OCI-LY7 (cell line): ENCODE data around the gene GTF2H1. TPM values are rescaled to one million over a fixed set of nuclear protein-coding genes. Genes with fewer than 3 reads are reported as not detected.

Experiments
- BruUV-seq: library from RNA; stranded (reverse); fragments of 400-500 nt; replicated peaks from 2 replicates; lab custom pipeline; 2021; lab: Mats Ljungman, UMichigan
- CTCF ChIA-PET: fragments of 300-600 bp; sonication (Branson Sonifier 250); formaldehyde crosslinking; loops from one replicate; lab custom pipeline; 2022; ENCODE audit warnings: antibody characterized with exemption; ENCODE audit not compliant: unreplicated experiment; lab: Charles Lee
- POLR2A ChIA-PET: fragments of 300-600 bp; sonication (Branson Sonifier 250); formaldehyde crosslinking; loops from one replicate; lab custom pipeline; 2022; ENCODE audit warnings: antibody characterized with exemption; lab: Charles Lee
- DNase-seq: peaks from one replicate; pipeline ENCODE4 v3.0.0-alpha.2; 2015; ENCODE audit warnings: low spot score
- H2AFZ ChIP-seq: fragments of 200-600 bp; sonication (generic), shearing (Covaris generic); 2 replicates; pipeline ENCODE4 v1.6.1; 2014; ENCODE audit warnings: mild to moderate bottlenecking, antibody characterized with exemption, low read length, moderate library complexity
- H3K27ac ChIP-seq: fragments of 200-600 bp; sonication (generic); 2 replicates; pipeline ENCODE4 v1.5.1; 2014; ENCODE audit warnings: mixed run types, low read depth, mild to moderate bottlenecking, moderate library complexity, low read length, inconsistent platforms; ENCODE audit not compliant: poor library complexity, severe bottlenecking
- H3K36me3 ChIP-seq: fragments of 200-600 bp; sonication (generic); 2 replicates; pipeline ENCODE4 v1.6.1; 2014; ENCODE audit warnings: mild to moderate bottlenecking, antibody characterized with exemption, low read length, moderate library complexity, mixed read lengths; ENCODE audit not compliant: insufficient read depth
- H3K4me1 ChIP-seq: fragments of 200-600 bp; sonication (generic); 2 replicates; pipeline ENCODE4 v1.5.1; 2014; ENCODE audit warnings: mild to moderate bottlenecking, low read length; ENCODE audit not compliant: insufficient read depth, poor library complexity, severe bottlenecking
- H3K4me2 ChIP-seq: fragments of 200-600 bp; sonication (generic); 2 replicates; pipeline ENCODE4 v1.6.1; 2014; ENCODE audit warnings: mild to moderate bottlenecking, low read length
- H3K4me3 ChIP-seq: fragments of 200-600 bp; sonication (generic); 2 replicates; pipeline ENCODE4 v1.5.1; 2014; ENCODE audit warnings: mild to moderate bottlenecking, low read depth, low read length; ENCODE audit not compliant: poor library complexity, severe bottlenecking
- H3K79me2 ChIP-seq: fragments of 200-600 bp; sonication (generic); 2 replicates; pipeline ENCODE4 v1.6.1; 2016; ENCODE audit warnings: low read depth, mild to moderate bottlenecking, low read length, moderate library complexity, mixed read lengths; ENCODE audit not compliant: insufficient read depth
- H3K9me2 ChIP-seq: fragments of 200-600 bp; sonication (generic); 2 replicates; pipeline ENCODE4 v1.6.1; 2016; ENCODE audit warnings: mild to moderate bottlenecking, low read length, mixed read lengths; ENCODE audit not compliant: insufficient read depth
- H3K9me3 ChIP-seq: fragments of 200-600 bp; sonication (generic); 2 replicates; pipeline ENCODE4 v1.6.1; 2014; ENCODE audit warnings: mild to moderate bottlenecking, mixed run types, low read length, mixed read lengths
- H4K20me1 ChIP-seq: fragments of 200-600 bp; sonication (generic); 2 replicates; pipeline ENCODE4 v1.6.1; 2014; ENCODE audit warnings: mild to moderate bottlenecking, antibody characterized with exemption, low read length, moderate library complexity, mixed read lengths; ENCODE audit not compliant: insufficient read depth
- CTCF ChIP-seq: fragments of 200-600 bp; sonication (generic); conservative IDR thresholded peaks from 2 replicates; pipeline ENCODE4 v1.5.1; 2014; ENCODE audit warnings: mild to moderate bottlenecking, antibody characterized with exemption, low read length, moderate library complexity, mixed read lengths
- EZH2phosphoT487 ChIP-seq: fragments of 200-600 bp; sonication (generic); IDR thresholded peaks from 2 replicates; pipeline ENCODE4 v1.6.1; 2018; ENCODE audit warnings: low read depth, borderline replicate concordance, mild to moderate bottlenecking, mixed run types, antibody characterized with exemption, low read length, moderate library complexity, mixed read lengths
- intact Hi-C: fragments of 100-400 bp; cut with micrococcal nuclease; formaldehyde crosslinking; loops from one replicate; pipeline ENCODE4 v1.10.0; 2022; ENCODE audit not compliant: unreplicated experiment
- total RNA-seq, 2 experiments: library from RNA; depleted of rRNA in 1 of 2; stranded (reverse); fragments of >200 nt in 1 of 2; shearing (Covaris generic) in 1 of 2; gene quantifications; 2 replicates each; pipeline ENCODE4 v1.2.3, GENCODE V29; 2014 to 2022

Gene GTF2H1
- total RNA-seq, 2 experiments from 2014 or later, result 48.0 to 62.1 TPM

DNA sequence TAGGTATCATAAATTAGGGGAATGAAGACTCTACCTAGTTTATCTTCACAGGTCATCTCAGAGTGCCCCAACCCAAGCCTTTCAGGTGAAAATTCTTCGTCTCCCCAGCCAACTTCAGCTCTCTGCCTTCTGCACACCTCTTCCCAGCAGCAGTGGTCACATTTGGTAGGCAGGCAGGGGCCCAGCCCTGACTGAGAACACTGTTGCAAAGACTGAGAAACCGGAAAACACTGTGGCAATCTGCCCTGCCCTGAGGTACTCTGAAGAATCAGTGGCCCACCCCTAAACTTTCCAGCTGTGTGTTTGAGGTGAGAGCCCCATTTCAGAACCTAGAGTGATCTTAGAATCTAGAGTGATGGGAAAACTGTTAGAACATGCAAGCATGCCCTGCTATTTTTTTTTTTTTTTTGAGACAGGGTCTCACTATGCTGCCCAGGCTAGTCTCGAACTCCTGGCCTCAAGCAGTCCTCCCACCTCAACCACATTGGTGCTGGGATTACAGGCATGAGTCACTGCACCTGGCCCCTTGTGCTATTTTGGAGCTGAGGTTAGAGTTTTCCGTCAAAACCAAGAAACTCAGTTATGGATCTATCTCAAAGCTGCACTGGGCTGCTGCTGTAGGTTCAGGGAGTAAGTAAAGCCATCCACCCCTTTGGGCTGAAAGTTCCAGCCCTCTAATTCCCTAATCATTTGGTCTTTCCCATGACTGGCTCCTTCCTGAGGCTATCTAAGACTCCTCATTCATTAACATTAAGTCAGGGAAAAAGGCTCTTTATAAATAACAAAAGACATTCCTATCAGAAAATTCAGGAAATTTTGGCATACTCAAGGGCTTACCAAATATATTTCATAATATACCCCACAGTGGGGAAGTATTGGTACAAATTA, 70.3 kb downstream of the GTF2H1 start:
- H3K79me2 ChIP-seq, result peaks cover 46% of the 10 kb centered on the region
- no peaks in the 10 kb centered on the region for H3K9me2 ChIP-seq
- ChIA-PET CTCF (no interaction called here), POLR2A (interaction anchor here (0.6 to 4.4 kb wide), 7 partner anchors 10 to 238 kb away, joined by 3 to 56 read pairs (median 4); partner anchors contain the start of gene GTF2H1)
- BruUV-seq, result no TSS peak
- H3K36me3 ChIP-seq, result peaks cover 29% of the 10 kb centered on the region
- no peak overlapping the region for H2AFZ ChIP-seq
- no peak overlapping the region; the same call in 1 of the 2 replicates for H3K4me2 ChIP-seq
- H3K4me3 ChIP-seq, result no peak overlapping the region
- H3K4me1 ChIP-seq, result peaks cover 27% of the 10 kb centered on the region
- no peak for DNase-seq
- H3K9me3 ChIP-seq, result no peaks in the 10 kb centered on the region
- peaks cover 13% of the 10 kb centered on the region for H4K20me1 ChIP-seq
- intact Hi-C loops, result loop anchor here (10.0 kb wide), 1 partner anchor 278 kb away; no protein-coding TSS in a partner anchor
- H3K27ac ChIP-seq, result no peak overlapping the region
- TF ChIP-seq CTCF (no peak), EZH2phosphoT487 (no peak)

GRCh38 chr11:18393581-18394274, 71.4 kb downstream of the GTF2H1 start:
- peaks cover 56% of the 10 kb centered on the region for H3K79me2 ChIP-seq
- ChIA-PET CTCF (no interaction called here), POLR2A (interaction anchor here (0.7 to 4.4 kb wide), 17 partner anchors 11 to 289 kb away, joined by 3 to 56 read pairs (median 7); partner anchors contain the start of genes GTF2H1, HPS5, SPTY2D1 and TSG101)
- intact Hi-C loops, result loop anchor here (2.0 to 10.0 kb wide), 3 partner anchors 133 to 279 kb away; partner anchors contain the start of gene TSG101
- H3K4me3 ChIP-seq, result peak overlapping the region; percentile 89
- peaks cover 39% of the 10 kb centered on the region for H3K36me3 ChIP-seq
- H3K4me1 ChIP-seq, result peaks cover 30% of the 10 kb centered on the region
- TF ChIP-seq CTCF, result no peak
- TF ChIP-seq EZH2phosphoT487, result no peak
- no peaks in the 10 kb centered on the region for H3K9me2 ChIP-seq
- H2AFZ ChIP-seq, result peak overlapping the region; percentile 70
- peaks cover 20% of the 10 kb centered on the region for H4K20me1 ChIP-seq
- H3K9me3 ChIP-seq, result no peaks in the 10 kb centered on the region
- DNase-seq, result no peak
- peak overlapping the region; percentile 90 for H3K27ac ChIP-seq
- peak overlapping the region; percentile 65 for H3K4me2 ChIP-seq
- TSS peak; percentile 98 for BruUV-seq
